Measurements from ENCODE around the gene TXNDC11. TPM values are rescaled to one million over a fixed set of nuclear protein-coding genes. Genes with fewer than 3 reads are reported as not detected.

Gene TXNDC11
- polyA plus RNA-seq, 4 donors, result 47.6 to 73.4 (median 49.7) TPM

GRCh38 chr16:11734653-11735043 lies 8.0 kb downstream of the TXNDC11 start:
- DNase-seq (no peak), FAIRE-seq (no peak)
- H3K36me3 ChIP-seq (ENCODE audit: control insufficient read depth in 3 of 3, insufficient read depth in 2 of 3, low read depth in 1 of 3, low read length in 3 of 3), result peaks cover 12 to 40% (median 34%) of the 10 kb centered on the region in 3 donors
- no peaks in the 10 kb centered on the region for H3K9me3 ChIP-seq (ENCODE audit: control insufficient read depth in 2 of 2, insufficient read depth in 1 of 2, low read depth in 1 of 2, low read length in 1 of 2)
- H3K27me3 ChIP-seq (ENCODE audit: control insufficient read depth in 3 of 3, insufficient read depth in 3 of 3, low read length in 3 of 3), result no peaks in the 10 kb centered on the region
- no peak overlapping the region for H3K4me3 ChIP-seq (ENCODE audit: low read depth in 1 of 3, low read length in 3 of 3)
- peak overlapping the region in 1 of 3 donors; percentile 20 for H3K27ac ChIP-seq (ENCODE audit: low read depth in 1 of 3, low read length in 2 of 3)
- 23 to 58% (median 28%) methylated on average over 6 of the region's 6 CpGs for WGBS, 3 donors
- H3K4me1 ChIP-seq (ENCODE audit: control insufficient read depth in 3 of 3, insufficient read depth in 2 of 3, low read depth in 1 of 3, low read length in 2 of 3), result peaks cover 5 to 8% (median 5%) of the 10 kb centered on the region in 3 donors

- H3K36me3 ChIP-seq (ENCODE audit: control insufficient read depth in 3 of 3, insufficient read depth in 2 of 3, low read depth in 1 of 3, low read length in 3 of 3), result peaks cover 13 to 42% (median 35%) of the 10 kb centered on the region in 3 donors
- whole genome bisulfite sequencing, 3 donors, result 12 to 43% (median 15%) methylated on average over 3 of the region's 3 CpGs
- peaks cover 5 to 6% (median 5%) of the 10 kb centered on the region in 3 donors for H3K4me1 ChIP-seq (ENCODE audit: control insufficient read depth in 3 of 3, insufficient read depth in 2 of 3, low read depth in 1 of 3, low read length in 2 of 3)
- H3K27me3 ChIP-seq (ENCODE audit: control insufficient read depth in 3 of 3, insufficient read depth in 3 of 3, low read length in 3 of 3), result no peaks in the 10 kb centered on the region
- no peaks in the 10 kb centered on the region for H3K9me3 ChIP-seq (ENCODE audit: control insufficient read depth in 2 of 2, insufficient read depth in 1 of 2, low read depth in 1 of 2, low read length in 1 of 2)
- no peak for FAIRE-seq
- DNase-seq, result no peak
- H3K4me3 ChIP-seq (ENCODE audit: low read depth in 1 of 3, low read length in 3 of 3), result no peak overlapping the region
- no peak overlapping the region for H3K27ac ChIP-seq (ENCODE audit: low read depth in 1 of 3, low read length in 2 of 3)
Measured at GRCh38 chr16:11734025-11734652, 8.5 kb downstream of the TXNDC11 start.

GRCh38 chr16:11731222-11731621 lies 11.4 kb downstream of the TXNDC11 start:
- no peak for FAIRE-seq
- Histone ChIP-seq H3K27ac (ENCODE audit: low read depth in 1 of 3, low read length in 2 of 3) (no peak overlapping the region), H3K9me3 (ENCODE audit: control insufficient read depth in 2 of 2, insufficient read depth in 1 of 2, low read depth in 1 of 2, low read length in 1 of 2) (no peaks in the 10 kb centered on the region), H3K4me1 (ENCODE audit: control insufficient read depth in 3 of 3, insufficient read depth in 2 of 3, low read depth in 1 of 3, low read length in 2 of 3) (peaks cover 3 to 5% (median 4%) of the 10 kb centered on the region in 3 donors), H3K36me3 (ENCODE audit: control insufficient read depth in 3 of 3, insufficient read depth in 2 of 3, low read depth in 1 of 3, low read length in 3 of 3) (peaks cover 19 to 40% (median 36%) of the 10 kb centered on the region in 3 donors), H3K27me3 (ENCODE audit: control insufficient read depth in 3 of 3, insufficient read depth in 3 of 3, low read length in 3 of 3) (no peaks in the 10 kb centered on the region), H3K4me3 (ENCODE audit: low read depth in 1 of 3, low read length in 3 of 3) (no peak overlapping the region)
- no peak for DNase-seq
- 37 to 74% (median 56%) methylated on average over 3 of the region's 3 CpGs for WGBS, 3 donors

GRCh38 chr16:11729787-11730186 lies 12.9 kb downstream of the TXNDC11 start:
- DNase-seq (no peak), FAIRE-seq (no peak)
- Histone ChIP-seq H3K27ac (ENCODE audit: low read depth in 1 of 3, low read length in 2 of 3) (no peak overlapping the region), H3K4me3 (ENCODE audit: low read depth in 1 of 3, low read length in 3 of 3) (no peak overlapping the region), H3K4me1 (ENCODE audit: control insufficient read depth in 3 of 3, insufficient read depth in 2 of 3, low read depth in 1 of 3, low read length in 2 of 3) (peaks cover 5 to 7% (median 5%) of the 10 kb centered on the region in 3 donors), H3K9me3 (ENCODE audit: control insufficient read depth in 2 of 2, insufficient read depth in 1 of 2, low read depth in 1 of 2, low read length in 1 of 2) (no peaks in the 10 kb centered on the region), H3K27me3 (ENCODE audit: control insufficient read depth in 3 of 3, insufficient read depth in 3 of 3, low read length in 3 of 3) (no peaks in the 10 kb centered on the region), H3K36me3 (ENCODE audit: control insufficient read depth in 3 of 3, insufficient read depth in 2 of 3, low read depth in 1 of 3, low read length in 3 of 3) (peaks cover 10 to 39% (median 34%) of the 10 kb centered on the region in 3 donors)
- 90 to 96% (median 95%) methylated on average over 3 of the region's 3 CpGs for WGBS, 3 donors

- no peak for FAIRE-seq
- Histone ChIP-seq H3K4me1 (ENCODE audit: control insufficient read depth in 3 of 3, insufficient read depth in 2 of 3, low read depth in 1 of 3, low read length in 2 of 3) (peaks cover 2 to 7% (median 3%) of the 10 kb centered on the region in 3 donors), H3K36me3 (ENCODE audit: control insufficient read depth in 3 of 3, insufficient read depth in 2 of 3, low read depth in 1 of 3, low read length in 3 of 3) (peaks cover 15 to 43% (median 29%) of the 10 kb centered on the region in 3 donors), H3K9me3 (ENCODE audit: control insufficient read depth in 2 of 2, insufficient read depth in 1 of 2, low read depth in 1 of 2, low read length in 1 of 2) (no peaks in the 10 kb centered on the region), H3K4me3 (ENCODE audit: low read depth in 1 of 3, low read length in 3 of 3) (no peak overlapping the region), H3K27ac (ENCODE audit: low read depth in 1 of 3, low read length in 2 of 3) (no peak overlapping the region), H3K27me3 (ENCODE audit: control insufficient read depth in 3 of 3, insufficient read depth in 3 of 3, low read length in 3 of 3) (no peaks in the 10 kb centered on the region)
- WGBS, 3 donors, result 77 to 81% (median 79%) methylated on average over 4 of the region's 4 CpGs
- no peak for DNase-seq
Measured at GRCh38 chr16:11727796-11728543, 14.7 kb downstream of the TXNDC11 start.

- DNase-seq (peak; percentile 57 to 75), FAIRE-seq (no peak)
- Histone ChIP-seq H3K27ac (ENCODE audit: low read depth in 1 of 3, low read length in 2 of 3) (no peak overlapping the region), H3K27me3 (ENCODE audit: control insufficient read depth in 3 of 3, insufficient read depth in 3 of 3, low read length in 3 of 3) (no peaks in the 10 kb centered on the region), H3K4me3 (ENCODE audit: low read depth in 1 of 3, low read length in 3 of 3) (no peak overlapping the region), H3K4me1 (ENCODE audit: control insufficient read depth in 3 of 3, insufficient read depth in 2 of 3, low read depth in 1 of 3, low read length in 2 of 3) (peaks cover 2 to 8% (median 3%) of the 10 kb centered on the region in 3 donors), H3K36me3 (ENCODE audit: control insufficient read depth in 3 of 3, insufficient read depth in 2 of 3, low read depth in 1 of 3, low read length in 3 of 3) (peaks cover 18 to 46% (median 20%) of the 10 kb centered on the region in 3 donors), H3K9me3 (ENCODE audit: control insufficient read depth in 2 of 2, insufficient read depth in 1 of 2, low read depth in 1 of 2, low read length in 1 of 2) (no peaks in the 10 kb centered on the region)
- 16 to 54% (median 29%) methylated on average over 8 of the region's 8 CpGs for WGBS, 3 donors
Measured at GRCh38 chr16:11726008-11726407, 16.6 kb downstream of the TXNDC11 start.

GRCh38 chr16:11725457-11725856 lies 17.2 kb downstream of the TXNDC11 start:
- H3K36me3 ChIP-seq (ENCODE audit: control insufficient read depth in 3 of 3, insufficient read depth in 2 of 3, low read depth in 1 of 3, low read length in 3 of 3), result peaks cover 15 to 51% (median 22%) of the 10 kb centered on the region in 3 donors
- H3K27ac ChIP-seq (ENCODE audit: low read depth in 1 of 3, low read length in 2 of 3), result no peak overlapping the region
- H3K4me3 ChIP-seq (ENCODE audit: low read depth in 1 of 3, low read length in 3 of 3), result no peak overlapping the region
- 62 to 76% (median 73%) methylated on average over 1 of the region's 1 CpG for WGBS, 3 donors
- H3K9me3 ChIP-seq (ENCODE audit: control insufficient read depth in 2 of 2, insufficient read depth in 1 of 2, low read depth in 1 of 2, low read length in 1 of 2), result no peaks in the 10 kb centered on the region
- no peak for DNase-seq
- H3K27me3 ChIP-seq (ENCODE audit: control insufficient read depth in 3 of 3, insufficient read depth in 3 of 3, low read length in 3 of 3), result no peaks in the 10 kb centered on the region
- peaks cover under 1 to 6% (median 2%) of the 10 kb centered on the region in 3 donors for H3K4me1 ChIP-seq (ENCODE audit: control insufficient read depth in 3 of 3, insufficient read depth in 2 of 3, low read depth in 1 of 3, low read length in 2 of 3)
- no peak for FAIRE-seq

- no peak overlapping the region for H3K4me3 ChIP-seq (ENCODE audit: low read depth in 1 of 3, low read length in 3 of 3)
- H3K4me1 ChIP-seq (ENCODE audit: control insufficient read depth in 3 of 3, insufficient read depth in 2 of 3, low read depth in 1 of 3, low read length in 2 of 3), result peaks cover 0 to 11% (median 2%) of the 10 kb centered on the region in 3 donors
- WGBS, 3 donors, result 62 to 74% (median 65%) methylated on average over 3 of the region's 3 CpGs
- no peak for DNase-seq
- no peak for FAIRE-seq
- H3K36me3 ChIP-seq (ENCODE audit: control insufficient read depth in 3 of 3, insufficient read depth in 2 of 3, low read depth in 1 of 3, low read length in 3 of 3), result peaks cover 8 to 48% (median 18%) of the 10 kb centered on the region in 3 donors
- no peak overlapping the region for H3K27ac ChIP-seq (ENCODE audit: low read depth in 1 of 3, low read length in 2 of 3)
- no peaks in the 10 kb centered on the region for H3K9me3 ChIP-seq (ENCODE audit: control insufficient read depth in 2 of 2, insufficient read depth in 1 of 2, low read depth in 1 of 2, low read length in 1 of 2)
- H3K27me3 ChIP-seq (ENCODE audit: control insufficient read depth in 3 of 3, insufficient read depth in 3 of 3, low read length in 3 of 3), result no peaks in the 10 kb centered on the region
Measured at GRCh38 chr16:11722468-11722808, 20.2 kb downstream of the TXNDC11 start.
